Pancreas (tissue), 10 donors: ENCODE measurements around the gene BTNL3. TPM values are rescaled to one million over a fixed set of nuclear protein-coding genes. Genes with fewer than 3 reads are reported as not detected.
A peak's percentile ranks its signal among the peaks of the same experiment; 100 is the strongest.

ENCODE experiments used
- ATAC-seq, 4 donors: fragments of 200-7000 bp; cut with Tn5 transposase; one replicate each; pipeline versions ENCODE4 v1.8.0 to v1.9.1; 2020; ENCODE audit warnings: mild to moderate bottlenecking in 4 of 4, moderate library complexity in 4 of 4
- DNase-seq, 6 donors: peaks; one replicate each; pipeline ENCODE4 v3.0.0-alpha.2; 2020
- FAIRE-seq: peaks from 2 replicates; lab custom pipeline; 2012; peaks lifted over from hg19 to GRCh38; lab: Jason Lieb, UNC
- H3K27ac ChIP-seq, 4 donors: fragments of 200-600 bp; sonication (generic); 1 replicate in 3 of 4; 2 replicates in 1 of 4; pipeline versions ENCODE4 v1.5.0 to v1.8.0; 2020
- H3K27me3 ChIP-seq, 4 donors: fragments of 200-600 bp; one replicate each; pipeline ENCODE4 v1.8.0; 2021
- H3K36me3 ChIP-seq, 3 donors: fragments of 200-600 bp; sonication (generic) in 1 of 3; one replicate each; pipeline versions ENCODE4 v1.5.0 to v1.8.0; 2020 to 2021
- H3K4me1 ChIP-seq, 3 donors: fragments of 200-600 bp; one replicate each; pipeline ENCODE4 v1.8.0; 2021
- H3K4me3 ChIP-seq, 4 donors: fragments of 200-600 bp; sonication (generic) in 2 of 4; one replicate each; pipeline versions ENCODE4 v1.5.0 to v1.8.0; 2020 to 2021
- H3K9me3 ChIP-seq, 4 donors: fragments of 200-600 bp; one replicate each; pipeline ENCODE4 v1.8.0; 2021
- WGBS, 2 donors: extraction: QIAGEN DNeasy Blood & Tissue Kit; methylation state at CpG; one replicate each; pipeline ENCODE4 v1.1.7; 2013; 5-methylcytosine and 5-hydroxymethylcytosine counted together
- intact Hi-C, 3 donors: fragments of 100-400 bp; cut with DNase I; formaldehyde crosslinking; loops; one replicate each; pipeline versions ENCODE4 v1.11.1 to v1.14.2; 2022
- polyA plus RNA-seq, 2 donors: library from polyadenylated mRNA; stranded (reverse); fragments of 200-250 nt; gene quantifications; one replicate each; pipeline ENCODE4 v1.2.3, GENCODE V29; 2013
- total RNA-seq, 6 donors: library from RNA; stranded (reverse); fragmentation: NEBNext Ultra II Directional in 4 of 6; extraction: Animal tissue kit (Norgen Biotek cat#: 25700) in 4 of 6; gene quantifications; one replicate each; pipeline versions ENCODE4 v1.2.1 to v1.2.4, GENCODE V29; 2021 to 2023
- TF ChIP-seq, protein P1 (sequence below), 4 donors: fragments of 200-600 bp; sonication (generic) in 3 of 4; IDR thresholded peaks; one replicate each; pipeline versions ENCODE4 v1.5.0 to v1.8.0; 2021; ENCODE audit warnings: antibody characterized with exemption in 4 of 4
- donor health status: healthy with polysubstance abuse.
- donor health status: DM: no; HTN: no; CAD: no; lungs with moderate emphysema.
- donor health status: DM: no; HTN: no; CAD: no.
- donor health status: control.
- donor health status: control.
- donor health status: Bipolar disorder and iron deficiency.
- donor health status: DM: yes; HTN: yes; CAD: no.
- donor health status: DM: no; HTN: no; CAD: no.
- donor health status: DM: no; HTN: no; CAD: no.
- donor health status: DM: yes; HTN: yes; CAD: no.

BTNL3 gene
- total and polyA plus RNA-seq, 8 donors, result 0.09 to 0.14 (median 0.14) TPM; not detected in 5

DNA sequence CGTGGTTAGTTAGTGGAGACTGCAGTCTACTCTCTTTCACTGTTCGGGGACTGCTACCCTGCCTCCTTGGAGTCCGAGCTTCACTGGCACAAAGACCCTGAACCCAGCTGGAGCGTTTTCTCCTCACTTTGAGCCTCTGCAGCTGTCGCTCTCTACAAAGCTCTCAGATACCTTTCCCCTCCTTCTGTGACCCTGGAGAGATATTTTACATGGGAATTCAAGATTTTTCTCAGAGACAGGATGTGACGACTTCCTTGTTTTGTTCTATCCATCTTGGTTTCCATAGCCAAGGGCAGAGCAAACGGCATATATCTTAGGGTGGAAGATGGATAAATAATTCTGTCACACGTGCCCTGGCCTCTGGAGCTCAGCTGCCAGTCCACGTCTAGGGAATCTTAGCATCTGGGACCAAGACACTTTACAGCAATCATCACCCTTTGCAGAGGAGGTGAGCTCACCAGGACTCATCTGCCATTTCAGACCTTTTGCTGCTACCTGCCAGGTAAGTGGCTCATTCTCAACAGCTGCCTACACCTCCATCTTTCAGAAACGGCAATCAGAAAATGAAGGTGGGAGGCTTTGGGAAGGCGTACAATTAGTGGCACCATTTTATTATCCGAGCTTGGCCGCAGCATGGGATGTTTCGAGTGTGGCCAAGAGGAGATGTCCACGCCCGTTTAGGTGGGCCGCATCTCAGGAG, 51.4 kb downstream of the BTNL3 start, which contains the start of gene BTNL9:
BTNL9 (plus strand) TSS at position 336 of the 700 bp plus-strand sequence. CDS start 5,224 bp downstream, outside the sequence.
- Histone ChIP-seq H3K36me3 (no peaks in the 10 kb centered on the region), H3K4me1 (no peaks in the 10 kb centered on the region), H3K27ac (no peak within 1 kb of the TSS), H3K27me3 (no peaks in the 10 kb centered on the region), H3K9me3 (no peaks in the 10 kb centered on the region), H3K4me3 (no peak within 1 kb of the TSS)
- intact Hi-C loops, result no loop called here
- DNase-seq (no peak), ATAC-seq (no peak), FAIRE-seq (no peak)
- 54 to 55% methylated on average over 17 of the region's 17 CpGs for WGBS, 2 donors
- TF ChIP-seq, protein P1, sequence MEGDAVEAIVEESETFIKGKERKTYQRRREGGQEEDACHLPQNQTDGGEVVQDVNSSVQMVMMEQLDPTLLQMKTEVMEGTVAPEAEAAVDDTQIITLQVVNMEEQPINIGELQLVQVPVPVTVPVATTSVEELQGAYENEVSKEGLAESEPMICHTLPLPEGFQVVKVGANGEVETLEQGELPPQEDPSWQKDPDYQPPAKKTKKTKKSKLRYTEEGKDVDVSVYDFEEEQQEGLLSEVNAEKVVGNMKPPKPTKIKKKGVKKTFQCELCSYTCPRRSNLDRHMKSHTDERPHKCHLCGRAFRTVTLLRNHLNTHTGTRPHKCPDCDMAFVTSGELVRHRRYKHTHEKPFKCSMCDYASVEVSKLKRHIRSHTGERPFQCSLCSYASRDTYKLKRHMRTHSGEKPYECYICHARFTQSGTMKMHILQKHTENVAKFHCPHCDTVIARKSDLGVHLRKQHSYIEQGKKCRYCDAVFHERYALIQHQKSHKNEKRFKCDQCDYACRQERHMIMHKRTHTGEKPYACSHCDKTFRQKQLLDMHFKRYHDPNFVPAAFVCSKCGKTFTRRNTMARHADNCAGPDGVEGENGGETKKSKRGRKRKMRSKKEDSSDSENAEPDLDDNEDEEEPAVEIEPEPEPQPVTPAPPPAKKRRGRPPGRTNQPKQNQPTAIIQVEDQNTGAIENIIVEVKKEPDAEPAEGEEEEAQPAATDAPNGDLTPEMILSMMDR (IDR thresholded peaks at IDR 0.05), result no peak

DNA sequence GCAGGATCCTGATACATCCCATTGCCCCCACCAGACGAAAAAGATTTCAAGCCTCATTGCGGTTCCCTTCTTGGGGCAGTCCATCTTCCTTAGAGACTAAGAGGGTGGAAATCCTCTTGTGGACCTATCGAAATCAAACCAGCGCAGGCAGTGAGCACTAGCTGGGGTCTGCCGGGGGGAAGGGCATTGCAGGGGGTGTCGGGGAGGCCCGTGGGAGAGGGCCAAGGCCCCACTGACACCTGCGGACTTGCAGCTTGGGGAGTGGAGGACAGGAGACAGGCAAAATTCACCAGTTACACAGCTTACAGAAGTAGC, 51.9 kb downstream of the BTNL3 start:
- WGBS, 2 donors, result 68 to 71% methylated on average over 8 of the region's 8 CpGs
- Histone ChIP-seq H3K36me3 (no peaks in the 10 kb centered on the region), H3K4me3 (no peak overlapping the region), H3K9me3 (no peaks in the 10 kb centered on the region), H3K4me1 (no peaks in the 10 kb centered on the region), H3K27ac (no peak overlapping the region), H3K27me3 (no peaks in the 10 kb centered on the region)
- DNase-seq (no peak), ATAC-seq (no peak), FAIRE-seq (no peak)
- intact Hi-C loops, result no loop called here
- TF ChIP-seq, protein P1 (IDR thresholded peaks at IDR 0.05), result no peak

- no peak overlapping the region for H3K27ac ChIP-seq
- ATAC-seq, result peak in 1 of 4 donors; percentile 28
- 25 to 39% methylated on average over 6 of the region's 6 CpGs for WGBS, 2 donors
- no peaks in the 10 kb centered on the region for H3K4me1 ChIP-seq
- H3K27me3 ChIP-seq, result no peaks in the 10 kb centered on the region
- H3K9me3 ChIP-seq, result no peaks in the 10 kb centered on the region
- DNase-seq, result no peak
- TF ChIP-seq, protein P1 (IDR thresholded peaks at IDR 0.05), result no peak
- intact Hi-C loops, result no loop called here
- FAIRE-seq, result no peak
- H3K4me3 ChIP-seq, result no peak overlapping the region
- no peaks in the 10 kb centered on the region for H3K36me3 ChIP-seq
Measured at GRCh38 chr5:181041043-181041442, 52.4 kb downstream of the BTNL3 start.

DNA sequence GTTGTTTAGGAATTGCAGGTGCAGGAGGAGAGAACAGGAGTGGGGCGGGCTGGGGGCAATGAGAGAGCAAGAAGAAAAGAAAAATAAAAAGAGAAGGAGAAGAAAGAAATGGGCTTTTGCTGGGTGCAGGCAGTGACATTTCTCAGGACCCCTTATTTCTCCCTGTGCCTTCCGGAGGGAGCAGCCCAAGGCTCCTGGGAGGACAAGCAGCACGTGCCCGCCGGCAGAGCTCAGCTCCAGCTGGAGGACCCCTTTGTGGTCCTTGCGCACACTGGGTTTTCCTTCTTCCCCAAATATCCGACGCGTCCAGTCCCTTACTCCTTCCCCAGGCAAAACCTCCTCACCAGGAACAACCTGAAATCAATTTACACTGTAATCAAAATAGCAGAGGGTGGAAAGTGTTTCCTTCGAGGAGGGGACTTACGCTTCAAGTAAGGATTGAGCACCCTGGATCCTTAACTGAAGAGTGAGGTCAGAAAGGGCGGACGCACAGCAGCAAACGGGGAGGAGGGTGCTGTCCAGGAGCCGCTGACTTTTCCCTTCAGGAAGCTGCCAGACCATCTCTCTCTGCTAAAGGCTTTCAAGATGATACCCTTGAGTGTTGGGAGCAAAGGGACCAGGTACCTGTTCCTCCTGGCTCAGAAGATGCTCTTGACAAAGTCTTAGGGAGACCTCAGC, 53.5 kb downstream of the BTNL3 start:
- peak in 1 of 6 donors; percentile 23 for DNase-seq
- Histone ChIP-seq H3K36me3 (no peaks in the 10 kb centered on the region), H3K27ac (no peak overlapping the region), H3K9me3 (no peaks in the 10 kb centered on the region), H3K4me3 (no peak overlapping the region), H3K4me1 (no peaks in the 10 kb centered on the region), H3K27me3 (no peaks in the 10 kb centered on the region)
- ATAC-seq, result no peak
- WGBS, 2 donors, result 58 to 59% methylated on average over 15 of the region's 15 CpGs
- TF ChIP-seq, protein P1 (IDR thresholded peaks at IDR 0.05), result no peak
- intact Hi-C loops, result no loop called here
- FAIRE-seq, result no peak

DNA sequence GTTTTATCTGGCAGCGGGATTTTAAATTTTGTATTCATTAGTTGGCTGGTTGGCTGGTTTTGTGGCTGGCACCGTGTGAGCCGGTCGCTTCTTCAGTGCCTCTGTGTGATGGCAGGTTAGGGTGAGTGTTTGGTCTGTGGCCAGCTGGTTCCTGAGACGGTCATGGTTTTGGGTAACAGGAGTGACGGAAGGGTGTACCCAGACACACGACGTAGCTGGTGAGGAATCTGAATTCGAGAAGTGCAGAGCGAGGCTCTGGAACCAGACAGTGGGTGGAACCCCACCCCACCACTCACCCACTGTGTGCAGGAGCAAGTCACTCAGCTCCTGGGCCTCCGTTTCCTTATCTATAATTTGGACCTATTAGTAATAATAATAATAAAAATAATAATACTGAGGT, 54.1 kb downstream of the BTNL3 start:
- no peak for FAIRE-seq
- H3K4me3 ChIP-seq, result no peak overlapping the region
- H3K27me3 ChIP-seq, result no peaks in the 10 kb centered on the region
- H3K27ac ChIP-seq, result no peak overlapping the region
- TF ChIP-seq, protein P1 (IDR thresholded peaks at IDR 0.05), result no peak
- intact Hi-C loops, result no loop called here
- no peak for ATAC-seq
- DNase-seq, result no peak
- H3K9me3 ChIP-seq, result no peaks in the 10 kb centered on the region
- no peaks in the 10 kb centered on the region for H3K4me1 ChIP-seq
- no peaks in the 10 kb centered on the region for H3K36me3 ChIP-seq
- WGBS, 2 donors, result 60 to 73% methylated on average over 11 of the region's 11 CpGs
